IMR-90 (cell line): ENCODE measurements around the gene AKAP13. TPM values are rescaled to one million over a fixed set of nuclear protein-coding genes. Genes with fewer than 3 reads are reported as not detected.

ENCODE experiments used
- ATAC-seq: fragments of 200-7000 bp; cut with Tn5 transposase; 2 replicates; pipeline ENCODE4 v1.9.1; 2020; ENCODE audit warnings: low read depth, mild to moderate bottlenecking, moderate library complexity
- BruUV-seq: library from RNA; stranded (reverse); fragments of 400-500 nt; replicated peaks from 2 replicates; lab custom pipeline; 2021; lab: Mats Ljungman, UMichigan
- CTCF ChIA-PET: fragments of 300-600 bp; formaldehyde crosslinking; extraction: SDS; loops from one replicate; lab custom pipeline; 2021; ENCODE audit warnings: antibody characterized with exemption; lab: Yijun Ruan, JAX
- POLR2A ChIA-PET: fragments of 300-600 bp; sonication (Branson Sonifier 250); formaldehyde crosslinking; loops from one replicate; lab custom pipeline; 2022; ENCODE audit warnings: antibody characterized with exemption; ENCODE audit not compliant: unreplicated experiment; lab: Charles Lee
- DNase-seq: peaks from one replicate; pipeline ENCODE4 v3.0.0; 2013
- H2AFZ ChIP-seq: replicated peaks from 2 replicates; pipeline ENCODE3; 2013; ENCODE audit warnings: low read length, mild to moderate bottlenecking; ENCODE audit not compliant: poor library complexity
- H2AK5ac ChIP-seq: 2 replicates; pipeline ENCODE4 v1.6.1; 2013; ENCODE audit warnings: low read depth, low read length, inconsistent platforms
- H2AK9ac ChIP-seq: replicated peaks from 2 replicates; pipeline ENCODE3; 2013; ENCODE audit warnings: mild to moderate bottlenecking, low read depth, low read length, moderate library complexity; ENCODE audit not compliant: poor library complexity
- H2BK120ac ChIP-seq: 2 replicates; pipeline ENCODE4 v1.6.1; 2013; ENCODE audit warnings: low read depth, low read length, inconsistent platforms
- H2BK15ac ChIP-seq: 3 replicates; pipeline ENCODE4 v1.6.1; 2013; ENCODE audit warnings: low read depth, low read length, inconsistent platforms
- H2BK20ac ChIP-seq: 2 replicates; pipeline ENCODE4 v1.6.1; 2013; ENCODE audit warnings: low read depth, mild to moderate bottlenecking, inconsistent platforms, low read length, moderate library complexity
- H2BK5ac ChIP-seq: 2 replicates; pipeline ENCODE4 v1.6.1; 2013; ENCODE audit warnings: mild to moderate bottlenecking, low read depth, low read length, inconsistent platforms; ENCODE audit not compliant: poor library complexity, severe bottlenecking
- H3K14ac ChIP-seq: replicated peaks from 2 replicates; pipeline ENCODE4 v1.6.1; 2013; ENCODE audit warnings: low read depth, low read length, inconsistent platforms
- H3K18ac ChIP-seq: 2 replicates; pipeline ENCODE4 v1.6.1; 2013; ENCODE audit warnings: low read depth, low read length, control low read depth
- H3K23ac ChIP-seq: 2 replicates; pipeline ENCODE4 v1.6.1; 2013; ENCODE audit warnings: low read depth, low read length, inconsistent platforms
- H3K27ac ChIP-seq: 2 replicates; pipeline ENCODE4 v1.5.1; 2013; ENCODE audit warnings: mild to moderate bottlenecking, control low read depth, low read length; ENCODE audit not compliant: insufficient read depth
- H3K27me3 ChIP-seq: 2 replicates; pipeline ENCODE4 v1.6.1; 2013; ENCODE audit warnings: low read length; ENCODE audit not compliant: control insufficient read depth, insufficient read depth
- H3K36me3 ChIP-seq: 2 replicates; pipeline ENCODE4 v1.6.1; 2013; ENCODE audit warnings: low read length, mixed read lengths; ENCODE audit not compliant: control insufficient read depth, insufficient read depth
- H3K4ac ChIP-seq: 2 replicates; pipeline ENCODE4 v1.6.1; 2013; ENCODE audit warnings: low read depth, low read length, inconsistent platforms
- H3K4me1 ChIP-seq: 2 replicates; pipeline ENCODE4 v1.6.1; 2013; ENCODE audit warnings: low read length, mixed read lengths; ENCODE audit not compliant: control insufficient read depth, insufficient read depth
- H3K4me2 ChIP-seq: 2 replicates; pipeline ENCODE4 v1.6.1; 2013; ENCODE audit warnings: low read depth, mild to moderate bottlenecking, control low read depth, low read length, moderate library complexity
- H3K4me3 ChIP-seq: 2 replicates; pipeline ENCODE4 v1.5.1; 2013; ENCODE audit warnings: low read depth, mild to moderate bottlenecking, control low read depth, low read length, moderate library complexity; ENCODE audit not compliant: insufficient read depth
- H3K56ac ChIP-seq: 2 replicates; pipeline ENCODE4 v1.6.1; 2013; ENCODE audit warnings: low read length, inconsistent platforms; ENCODE audit not compliant: insufficient read depth; ENCODE audit errors: extremely low read depth
- H3K79me1 ChIP-seq, 2 experiments: 2 replicates each; pipeline ENCODE4 v1.6.1; 2013; ENCODE audit warnings: low read length in 2 of 2, inconsistent platforms in 1 of 2, low read depth in 1 of 2
- H3K9ac ChIP-seq: 2 replicates; pipeline ENCODE4 v1.6.1; 2013; ENCODE audit warnings: low read depth, low read length, control low read depth
- H3K9me1 ChIP-seq: 2 replicates; pipeline ENCODE4 v1.6.1; 2013; ENCODE audit warnings: low read length, inconsistent platforms; ENCODE audit not compliant: insufficient read depth
- H3K9me3 ChIP-seq: 2 replicates; pipeline ENCODE4 v1.6.1; 2013; ENCODE audit warnings: low read length; ENCODE audit not compliant: control insufficient read depth, insufficient read depth
- H4K20me1 ChIP-seq: 2 replicates; pipeline ENCODE4 v1.6.1; 2013; ENCODE audit warnings: low read length, inconsistent platforms; ENCODE audit not compliant: insufficient read depth
- H4K5ac ChIP-seq: 2 replicates; pipeline ENCODE4 v1.6.1; 2013; ENCODE audit warnings: mild to moderate bottlenecking, low read depth, low read length, control low read depth
- H4K8ac ChIP-seq, 2 experiments: 2 replicates each; pipeline ENCODE4 v1.6.1; 2013; ENCODE audit warnings: low read depth in 2 of 2, low read length in 2 of 2, control low read depth in 1 of 2, inconsistent platforms in 1 of 2
- H4K91ac ChIP-seq: 2 replicates; pipeline ENCODE4 v1.6.1; 2013; ENCODE audit warnings: low read depth, low read length, inconsistent platforms; ENCODE audit not compliant: insufficient read depth
- CEBPB ChIP-seq: IDR thresholded peaks from 2 replicates; pipeline ENCODE4 v1.6.1; 2012; ENCODE audit warnings: low read depth, low read length, improper control_type of control experiment
- CHD1 ChIP-seq: IDR thresholded peaks from 2 replicates; pipeline ENCODE4 v1.6.1; 2012; ENCODE audit warnings: low read depth, low read length, improper control_type of control experiment
- FOS ChIP-seq: fragments of 150-350 bp; IDR thresholded peaks from 2 replicates; pipeline ENCODE4 v1.6.1; 2016; ENCODE audit warnings: low read depth, low read length
- MAFK ChIP-seq: IDR thresholded peaks from 2 replicates; pipeline ENCODE4 v1.6.1; 2012; ENCODE audit warnings: low read depth, low read length, improper control_type of control experiment
- MAZ ChIP-seq: IDR thresholded peaks from 2 replicates; pipeline ENCODE4 v1.6.1; 2012; ENCODE audit warnings: low read depth, mild to moderate bottlenecking, low read length, improper control_type of control experiment, moderate library complexity, borderline replicate concordance
- MXI1 ChIP-seq: IDR thresholded peaks from 2 replicates; pipeline ENCODE4 v1.6.1; 2012; ENCODE audit warnings: low read depth, mild to moderate bottlenecking, low read length, moderate library complexity, borderline replicate concordance
- NFE2L2 ChIP-seq: fragments of 150-350 bp; IDR thresholded peaks from 2 replicates; pipeline ENCODE4 v1.6.1; 2016; ENCODE audit warnings: low read depth, mild to moderate bottlenecking, low read length
- POLR2A ChIP-seq: IDR thresholded peaks from 2 replicates; pipeline ENCODE4 v1.6.1; 2012; ENCODE audit warnings: mild to moderate bottlenecking, low read depth, low read length
- RAD21 ChIP-seq: IDR thresholded peaks from 2 replicates; pipeline ENCODE4 v1.6.1; 2012; ENCODE audit warnings: low read length, improper control_type of control experiment
- RCOR1 ChIP-seq: IDR thresholded peaks from 2 replicates; pipeline ENCODE4 v1.6.1; 2012; ENCODE audit warnings: mild to moderate bottlenecking, low read length, improper control_type of control experiment; ENCODE audit not compliant: insufficient replicate concordance
- SMC3 ChIP-seq: fragments of 150-350 bp; IDR thresholded peaks from 2 replicates; pipeline ENCODE4 v1.6.1; 2016; ENCODE audit warnings: low read depth, mild to moderate bottlenecking, antibody characterized with exemption, low read length, moderate library complexity
- whole genome bisulfite sequencing, 2 experiments: methylation state at CpG; one replicate each; pipeline versions ENCODE4 v1.1.5 to v1.1.7; 2013; ENCODE audit warnings: missing lambda C conversion rate in 2 of 2; ENCODE audit not compliant: insufficient read length in 1 of 2; ENCODE audit errors: extremely low coverage in 2 of 2; 5-methylcytosine and 5-hydroxymethylcytosine counted together
- dilution Hi-C: fragments of 300-500 bp; cut with HindIII; formaldehyde crosslinking; loops from one replicate; pipeline ENCODE4 v1.14.3; 2018; ENCODE audit warnings: low sequenced_read_pairs; ENCODE audit not compliant: unreplicated experiment
- in situ Hi-C: fragments of 300-500 bp; cut with MboI; formaldehyde crosslinking; loops from 3 replicates; pipeline ENCODE4 v1.14.3; 2019; ENCODE audit warnings: low sequenced_read_pairs, inconsistent platforms, mixed read lengths
- intact Hi-C: fragments of 100-400 bp; cut with micrococcal nuclease; formaldehyde crosslinking; loops from 2 replicates; pipeline ENCODE4 v1.10.0; 2022
- polyA plus RNA-seq, 3 experiments: library from polyadenylated mRNA; depleted of rRNA; stranded (reverse); fragments of >200 nt; gene quantifications; 2 replicates each; pipeline ENCODE4 v1.2.3, GENCODE V29; 2012; ENCODE audit warnings: low replicate concordance in 1 of 3
- total RNA-seq: library from RNA; depleted of rRNA; stranded (reverse); fragments of >200 nt; gene quantifications from 2 replicates; pipeline ENCODE4 v1.2.3, GENCODE V29; 2012
- TF ChIP-seq, protein P1 (sequence below): conservative IDR thresholded peaks from 2 replicates; pipeline ENCODE4 v1.5.1; 2012; ENCODE audit warnings: mild to moderate bottlenecking, low read depth, low read length, improper control_type of control experiment
- TF ChIP-seq, protein P2 (sequence below): fragments of 150-350 bp; IDR thresholded peaks from 2 replicates; pipeline ENCODE4 v1.6.1; 2016; ENCODE audit warnings: low read depth, mild to moderate bottlenecking, low read length, moderate library complexity, borderline replicate concordance

Gene AKAP13
- total and polyA plus RNA-seq, 2 of the 4 experiments (the other 2 are of a cell fraction): 10.4 to 46.4 TPM

DNA sequence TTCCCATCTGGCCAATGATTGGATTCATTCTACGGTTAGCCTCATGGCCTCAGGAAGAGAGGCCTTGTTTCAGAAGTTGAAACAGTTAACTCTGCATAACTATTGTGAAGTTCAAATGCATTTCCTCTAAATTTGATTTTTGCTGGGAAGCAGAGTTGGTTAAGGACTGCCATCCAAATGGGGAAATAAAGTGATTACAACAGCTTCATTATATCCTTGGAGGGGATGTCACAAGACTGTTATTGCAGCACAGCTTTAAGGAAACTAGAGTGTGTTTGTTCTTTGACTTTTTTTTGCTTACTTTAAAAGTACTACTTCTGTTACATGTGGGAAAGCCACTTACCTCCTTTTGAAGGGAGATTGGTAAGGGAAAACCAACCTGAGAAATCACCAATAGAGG is 164.8 kb downstream of the AKAP13 start:
- peaks cover 25 to 41% of the 10 kb centered on the region in 2 experiments for H3K79me1 ChIP-seq
- H4K91ac ChIP-seq: no peak overlapping the region
- no peak overlapping the region for H2AK9ac ChIP-seq
- H3K27me3 ChIP-seq: no peaks in the 10 kb centered on the region
- no peak overlapping the region for H4K8ac ChIP-seq
- peak overlapping the region; percentile 64; the same call in 1 of the 2 replicates for H3K18ac ChIP-seq
- ChIA-PET POLR2A (no interaction called here), CTCF (no interaction called here)
- H3K4ac ChIP-seq: no peak overlapping the region
- H3K27ac ChIP-seq: no peak overlapping the region; the same call in 1 of the 2 replicates
- H3K4me2 ChIP-seq: peak overlapping the region; percentile 36
- H2AFZ ChIP-seq: no peak overlapping the region
- DNase-seq (peak; percentile 33), ATAC-seq (peak; percentile 42)
- H3K23ac ChIP-seq: no peak overlapping the region
- peaks cover 11% of the 10 kb centered on the region; the same call in 1 of the 2 replicates for H4K20me1 ChIP-seq
- H2BK120ac ChIP-seq: no peak overlapping the region
- no TSS peak for BruUV-seq
- H2BK15ac ChIP-seq: no peak overlapping the region
- intact Hi-C loops (no loop called here), dilution Hi-C loops (no loop called here), in situ Hi-C loops (no loop called here)
- H3K14ac ChIP-seq: no peak overlapping the region
- no peak overlapping the region for H3K9ac ChIP-seq
- H3K9me3 ChIP-seq: no peaks in the 10 kb centered on the region
- no peak overlapping the region for H3K4me3 ChIP-seq
- no peak for TF ChIP-seq CEBPB
- TF ChIP-seq CHD1: no peak
- TF ChIP-seq MAFK: no peak
- no peak for TF ChIP-seq MXI1
- TF ChIP-seq, protein P1, sequence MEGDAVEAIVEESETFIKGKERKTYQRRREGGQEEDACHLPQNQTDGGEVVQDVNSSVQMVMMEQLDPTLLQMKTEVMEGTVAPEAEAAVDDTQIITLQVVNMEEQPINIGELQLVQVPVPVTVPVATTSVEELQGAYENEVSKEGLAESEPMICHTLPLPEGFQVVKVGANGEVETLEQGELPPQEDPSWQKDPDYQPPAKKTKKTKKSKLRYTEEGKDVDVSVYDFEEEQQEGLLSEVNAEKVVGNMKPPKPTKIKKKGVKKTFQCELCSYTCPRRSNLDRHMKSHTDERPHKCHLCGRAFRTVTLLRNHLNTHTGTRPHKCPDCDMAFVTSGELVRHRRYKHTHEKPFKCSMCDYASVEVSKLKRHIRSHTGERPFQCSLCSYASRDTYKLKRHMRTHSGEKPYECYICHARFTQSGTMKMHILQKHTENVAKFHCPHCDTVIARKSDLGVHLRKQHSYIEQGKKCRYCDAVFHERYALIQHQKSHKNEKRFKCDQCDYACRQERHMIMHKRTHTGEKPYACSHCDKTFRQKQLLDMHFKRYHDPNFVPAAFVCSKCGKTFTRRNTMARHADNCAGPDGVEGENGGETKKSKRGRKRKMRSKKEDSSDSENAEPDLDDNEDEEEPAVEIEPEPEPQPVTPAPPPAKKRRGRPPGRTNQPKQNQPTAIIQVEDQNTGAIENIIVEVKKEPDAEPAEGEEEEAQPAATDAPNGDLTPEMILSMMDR: no peak
- TF ChIP-seq FOS: no peak
- TF ChIP-seq NFE2L2: no peak
- TF ChIP-seq MAZ: no peak
- no peak for TF ChIP-seq POLR2A
- TF ChIP-seq, protein P2, sequence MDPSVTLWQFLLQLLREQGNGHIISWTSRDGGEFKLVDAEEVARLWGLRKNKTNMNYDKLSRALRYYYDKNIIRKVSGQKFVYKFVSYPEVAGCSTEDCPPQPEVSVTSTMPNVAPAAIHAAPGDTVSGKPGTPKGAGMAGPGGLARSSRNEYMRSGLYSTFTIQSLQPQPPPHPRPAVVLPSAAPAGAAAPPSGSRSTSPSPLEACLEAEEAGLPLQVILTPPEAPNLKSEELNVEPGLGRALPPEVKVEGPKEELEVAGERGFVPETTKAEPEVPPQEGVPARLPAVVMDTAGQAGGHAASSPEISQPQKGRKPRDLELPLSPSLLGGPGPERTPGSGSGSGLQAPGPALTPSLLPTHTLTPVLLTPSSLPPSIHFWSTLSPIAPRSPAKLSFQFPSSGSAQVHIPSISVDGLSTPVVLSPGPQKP: no peak
- no peak for TF ChIP-seq RAD21
- TF ChIP-seq SMC3: no peak
- TF ChIP-seq RCOR1: no peak
- no peak overlapping the region for H3K56ac ChIP-seq
- peaks cover 13% of the 10 kb centered on the region for H3K9me1 ChIP-seq
- H2BK20ac ChIP-seq: no peak overlapping the region
- peaks cover 18% of the 10 kb centered on the region for H3K4me1 ChIP-seq
- H3K36me3 ChIP-seq: peaks cover 4% of the 10 kb centered on the region; the same call in 1 of the 2 replicates
- 0 out of 2 replicates have a peak overlapping the region, but pooled peaks have one; percentile 17 for H4K5ac ChIP-seq
- no peak overlapping the region for H2AK5ac ChIP-seq
- WGBS, 2 experiments: no CpG with 5 or more reads among the region's 1 CpG
- H2BK5ac ChIP-seq: no peak overlapping the region
